ENCODE measurements around the gene HEATR5B. TPM values are rescaled to one million over a fixed set of nuclear protein-coding genes. Genes with fewer than 3 reads are reported as not detected.
"Not testable (repeated sequence)": the region's sequence is repeated elsewhere in the genome, so short reads cannot be mapped to it uniquely, and the experiment has no call there.

HEATR5B gene
- total and polyA plus RNA-seq, 5 donors, result 9.1 to 19.2 (median 15.6) TPM

- H3K9me3 ChIP-seq (ENCODE audit: control insufficient read depth, low read length); H3K4me3 ChIP-seq (ENCODE audit: low read length); DNase-seq; intact Hi-C loops (cut with DNase I); H3K4me1 ChIP-seq (ENCODE audit: control insufficient read depth, insufficient read depth, low read length); H3K27me3 ChIP-seq (ENCODE audit: control insufficient read depth, insufficient read depth); ATAC-seq; H3K27ac ChIP-seq (ENCODE audit: low read length): not testable (repeated sequence)
- over 99% methylated on average over 3 of the region's 3 CpGs for WGBS
Measured at GRCh38 chr2:36979007-36979406, 105.2 kb downstream of the HEATR5B start.

GRCh38 chr2:36976065-36976464 lies 108.1 kb downstream of the HEATR5B start:
- WGBS, result 76% methylated on average over 2 of the region's 2 CpGs
- no peaks in the 10 kb centered on the region for H3K27me3 ChIP-seq (ENCODE audit: control insufficient read depth, insufficient read depth)
- H3K4me1 ChIP-seq (ENCODE audit: control insufficient read depth, insufficient read depth, low read length), result peaks cover 3% of the 10 kb centered on the region
- DNase-seq (no peak), ATAC-seq (no peak)
- H3K9me3 ChIP-seq (ENCODE audit: control insufficient read depth, low read length), result no peaks in the 10 kb centered on the region
- H3K27ac ChIP-seq (ENCODE audit: low read length), result peak overlapping the region; percentile 64
- intact Hi-C loops (cut with DNase I), result no loop called here
- no peak overlapping the region for H3K4me3 ChIP-seq (ENCODE audit: low read length)

- no peak overlapping the region for H3K27ac ChIP-seq (ENCODE audit: low read length)
- ATAC-seq (peak; percentile 32 to 55), DNase-seq (peak in 1 of 3 donors; percentile 55)
- H3K4me3 ChIP-seq (ENCODE audit: low read length), result no peak overlapping the region
- no peaks in the 10 kb centered on the region for H3K27me3 ChIP-seq (ENCODE audit: control insufficient read depth, insufficient read depth)
- intact Hi-C loops (cut with DNase I), result no loop called here
- H3K4me1 ChIP-seq (ENCODE audit: control insufficient read depth, insufficient read depth, low read length), result peaks cover 3% of the 10 kb centered on the region
- H3K9me3 ChIP-seq (ENCODE audit: control insufficient read depth, low read length), result no peaks in the 10 kb centered on the region
- 76% methylated on average over 8 of the region's 8 CpGs for WGBS
Measured at GRCh38 chr2:36975306-36975705, 108.9 kb downstream of the HEATR5B start.

- Histone ChIP-seq H3K27me3 (ENCODE audit: control insufficient read depth, insufficient read depth) (no peaks in the 10 kb centered on the region), H3K9me3 (ENCODE audit: control insufficient read depth, low read length) (no peaks in the 10 kb centered on the region), H3K4me1 (ENCODE audit: control insufficient read depth, insufficient read depth, low read length) (peaks cover 3% of the 10 kb centered on the region), H3K27ac (ENCODE audit: low read length) (no peak overlapping the region), H3K4me3 (ENCODE audit: low read length) (no peak overlapping the region)
- peak; percentile 47 to 80 for ATAC-seq
- DNase-seq, result no peak
- intact Hi-C loops (cut with DNase I), result no loop called here
- WGBS, result 42% methylated on average over 2 of the region's 2 CpGs
Measured at GRCh38 chr2:36973320-36973719, 110.9 kb downstream of the HEATR5B start.

- no peak overlapping the region for H3K27ac ChIP-seq (ENCODE audit: low read length)
- ATAC-seq (no peak), DNase-seq (no peak)
- H3K9me3 ChIP-seq (ENCODE audit: control insufficient read depth, low read length), result no peaks in the 10 kb centered on the region
- H3K27me3 ChIP-seq (ENCODE audit: control insufficient read depth, insufficient read depth), result no peaks in the 10 kb centered on the region
- peaks cover 3% of the 10 kb centered on the region for H3K4me1 ChIP-seq (ENCODE audit: control insufficient read depth, insufficient read depth, low read length)
- intact Hi-C loops (cut with DNase I), result no loop called here
- no peak overlapping the region for H3K4me3 ChIP-seq (ENCODE audit: low read length)
Measured at GRCh38 chr2:36971990-36972389, 112.2 kb downstream of the HEATR5B start.

- ATAC-seq (no peak), DNase-seq (no peak)
- 16% methylated on average over 15 of the region's 15 CpGs for WGBS
- Histone ChIP-seq H3K9me3 (ENCODE audit: control insufficient read depth, low read length) (no peaks in the 10 kb centered on the region), H3K4me1 (ENCODE audit: control insufficient read depth, insufficient read depth, low read length) (no peaks in the 10 kb centered on the region), H3K27me3 (ENCODE audit: control insufficient read depth, insufficient read depth) (no peaks in the 10 kb centered on the region), H3K27ac (ENCODE audit: low read length) (peak overlapping the region; percentile 74), H3K4me3 (ENCODE audit: low read length) (peak overlapping the region; percentile 48)
- intact Hi-C loops (cut with DNase I), result no loop called here
Measured at GRCh38 chr2:36967236-36967876, 116.8 kb downstream of the HEATR5B start.

GRCh38 chr2:36966370-36967235 lies 117.6 kb downstream of the HEATR5B start, which contains the start of gene STRN:
STRN (minus strand) TSS chr2:36966536; CDS start chr2:36966463, 73 bp downstream.
- under 1% methylated on average over 91 of the region's 91 CpGs for WGBS
- intact Hi-C loops (cut with DNase I), result no loop called here
- ATAC-seq (peak; percentile 99), DNase-seq (peak; percentile 97 to 99 (median 99))
- Histone ChIP-seq H3K9me3 (ENCODE audit: control insufficient read depth, low read length) (no peaks in the 10 kb centered on the region), H3K4me1 (ENCODE audit: control insufficient read depth, insufficient read depth, low read length) (no peaks in the 10 kb centered on the region), H3K27me3 (ENCODE audit: control insufficient read depth, insufficient read depth) (no peaks in the 10 kb centered on the region), H3K4me3 (ENCODE audit: low read length) (peak within 1 kb of the TSS; percentile 99), H3K27ac (ENCODE audit: low read length) (peak within 1 kb of the TSS; percentile 97)

- WGBS, result under 1% methylated on average over 42 of the region's 42 CpGs
- DNase-seq, result peak in 1 of 3 donors; percentile 19
- H3K27me3 ChIP-seq (ENCODE audit: control insufficient read depth, insufficient read depth), result no peaks in the 10 kb centered on the region
- H3K27ac ChIP-seq (ENCODE audit: low read length), result peak overlapping the region; percentile 97
- peak; percentile 50 to 53 for ATAC-seq
- no peaks in the 10 kb centered on the region for H3K9me3 ChIP-seq (ENCODE audit: control insufficient read depth, low read length)
- H3K4me1 ChIP-seq (ENCODE audit: control insufficient read depth, insufficient read depth, low read length), result no peaks in the 10 kb centered on the region
- intact Hi-C loops (cut with DNase I), result no loop called here
- peak overlapping the region; percentile 99 for H3K4me3 ChIP-seq (ENCODE audit: low read length)
Measured at GRCh38 chr2:36965751-36966369, 118.3 kb downstream of the HEATR5B start.

- intact Hi-C loops (cut with DNase I), result no loop called here
- WGBS, result 22% methylated on average over 2 of the region's 2 CpGs
- H3K27ac ChIP-seq (ENCODE audit: low read length), result no peak overlapping the region
- H3K4me1 ChIP-seq (ENCODE audit: control insufficient read depth, insufficient read depth, low read length), result peaks cover under 1% of the 10 kb centered on the region
- H3K9me3 ChIP-seq (ENCODE audit: control insufficient read depth, low read length), result no peaks in the 10 kb centered on the region
- no peak for ATAC-seq
- DNase-seq, result no peak
- peak overlapping the region; percentile 99 for H3K4me3 ChIP-seq (ENCODE audit: low read length)
- H3K27me3 ChIP-seq (ENCODE audit: control insufficient read depth, insufficient read depth), result no peaks in the 10 kb centered on the region
Measured at GRCh38 chr2:36965206-36965605, 119.0 kb downstream of the HEATR5B start.

- 59% methylated on average over 5 of the region's 5 CpGs for WGBS
- no peak for DNase-seq
- no peaks in the 10 kb centered on the region for H3K27me3 ChIP-seq (ENCODE audit: control insufficient read depth, insufficient read depth)
- peak overlapping the region; percentile 99 for H3K4me3 ChIP-seq (ENCODE audit: low read length)
- peaks cover 1% of the 10 kb centered on the region for H3K4me1 ChIP-seq (ENCODE audit: control insufficient read depth, insufficient read depth, low read length)
- ATAC-seq, result no peak
- intact Hi-C loops (cut with DNase I), result no loop called here
- H3K27ac ChIP-seq (ENCODE audit: low read length), result peak overlapping the region; percentile 84
- H3K9me3 ChIP-seq (ENCODE audit: control insufficient read depth, low read length), result no peaks in the 10 kb centered on the region
Measured at GRCh38 chr2:36964496-36965058, 119.6 kb downstream of the HEATR5B start.

GRCh38 chr2:36963734-36964133 lies 120.4 kb downstream of the HEATR5B start:
- no peaks in the 10 kb centered on the region for H3K9me3 ChIP-seq (ENCODE audit: control insufficient read depth, low read length)
- H3K4me3 ChIP-seq (ENCODE audit: low read length), result no peak overlapping the region
- H3K27ac ChIP-seq (ENCODE audit: low read length), result no peak overlapping the region
- peaks cover 1% of the 10 kb centered on the region for H3K4me1 ChIP-seq (ENCODE audit: control insufficient read depth, insufficient read depth, low read length)
- intact Hi-C loops (cut with DNase I), result no loop called here
- WGBS, result 93% methylated on average over 4 of the region's 4 CpGs
- no peak for ATAC-seq
- no peak for DNase-seq
- no peaks in the 10 kb centered on the region for H3K27me3 ChIP-seq (ENCODE audit: control insufficient read depth, insufficient read depth)

Measured in right cardiac atrium (tissue), 5 donors.